K562 (cell line): ENCODE data around the gene MRPL44. TPM values are rescaled to one million over a fixed set of nuclear protein-coding genes. Genes with fewer than 3 reads are reported as not detected.

Experiments used
- ATAC-seq: fragments of 200-7000 bp; cut with Tn5 transposase; 3 replicates; pipeline ENCODE4 v1.9.1; 2020; ENCODE audit warnings: moderate library complexity
- BruUV-seq: library from RNA; stranded (reverse); fragments of 400-500 nt; replicated peaks from 2 replicates; lab custom pipeline; 2021; lab: Mats Ljungman, UMichigan
- CTCF ChIA-PET: fragments of 300-600 bp; formaldehyde crosslinking; extraction: SDS; loops from one replicate; lab custom pipeline; 2021; ENCODE audit warnings: low intra/inter-chr PET ratio; lab: Yijun Ruan, JAX
- POLR2A ChIA-PET: fragments of 300-600, 350-650 bp; sonication (Branson Sonifier 250); formaldehyde crosslinking; extraction: SDS; loops from one replicate; lab custom pipeline; 2021; ENCODE audit warnings: antibody characterized with exemption, inconsistent platforms; lab: Yijun Ruan, JAX
- DNase-seq, 4 experiments: peaks; one replicate each; pipeline versions ENCODE4 v3.0.0 to v3.0.0-alpha.2; 2011 to 2018; ENCODE audit warnings: low spot score in 3 of 4, mixed read lengths in 3 of 4; ENCODE audit errors: extremely low read depth in 1 of 4
- FAIRE-seq: peaks from 2 replicates; lab custom pipeline; 2011; peaks lifted over from hg19 to GRCh38; lab: Jason Lieb, UNC
- H2AFZ ChIP-seq: 2 replicates; pipeline ENCODE4 v1.6.0; 2011; ENCODE audit warnings: low read depth, low read length, control low read depth, inconsistent platforms
- H3K27ac ChIP-seq: fragments of 200-600 bp; 3 replicates; pipeline ENCODE4 v1.8.0; 2011; ENCODE audit warnings: low read depth, mild to moderate bottlenecking, control low read depth, inconsistent platforms, low read length, moderate library complexity, mixed read lengths; ENCODE audit errors: extremely low read depth
- H3K27me3 ChIP-seq, 2 experiments: fragments of 300-600 bp in 1 of 2; 2 replicates in 1 of 2; 3 replicates in 1 of 2; pipeline versions ENCODE4 v1.6.0 to v1.8.0; 2011; ENCODE audit warnings: inconsistent platforms in 2 of 2, low read length in 2 of 2, mild to moderate bottlenecking in 1 of 2, mixed read lengths in 1 of 2, moderate library complexity in 1 of 2; ENCODE audit not compliant: control insufficient read depth in 2 of 2, insufficient read depth in 2 of 2
- H3K36me3 ChIP-seq: fragments of 300-600 bp; 3 replicates; pipeline ENCODE4 v1.8.0; 2011; ENCODE audit warnings: mild to moderate bottlenecking, low read length, inconsistent platforms; ENCODE audit not compliant: control insufficient read depth, insufficient read depth
- H3K4me1 ChIP-seq, 2 experiments: fragments of 200-600 bp in 1 of 2; replicated peaks in 1 of 2; 2 replicates in 1 of 2; 3 replicates in 1 of 2; pipeline versions ENCODE4 v1.5.1 to v1.8.0; 2011; ENCODE audit warnings: inconsistent platforms in 2 of 2, low read length in 2 of 2, mild to moderate bottlenecking in 1 of 2, mixed read lengths in 1 of 2, moderate library complexity in 1 of 2; ENCODE audit not compliant: control insufficient read depth in 2 of 2, insufficient read depth in 2 of 2
- H3K4me2 ChIP-seq: 2 replicates; pipeline ENCODE4 v1.6.1; 2011; ENCODE audit warnings: low read length, control low read depth, inconsistent platforms, mixed read lengths; ENCODE audit not compliant: insufficient read depth
- H3K4me3 ChIP-seq: fragments of 200-600 bp; sonication (generic), shearing (Covaris generic); 2 replicates; pipeline ENCODE4 v1.5.1; 2016; ENCODE audit warnings: control low read depth, inconsistent platforms
- H3K79me2 ChIP-seq: fragments of 200-600 bp; 3 replicates; pipeline ENCODE4 v1.8.0; 2011; ENCODE audit warnings: low read length, inconsistent platforms; ENCODE audit not compliant: control insufficient read depth, insufficient read depth
- H3K9ac ChIP-seq, 2 experiments: 2 replicates each; pipeline versions ENCODE4 v1.6.0 to v1.6.1; 2011; ENCODE audit warnings: low read depth in 2 of 2, low read length in 2 of 2, control low read depth in 1 of 2, inconsistent platforms in 1 of 2, mild to moderate bottlenecking in 1 of 2, mixed read lengths in 1 of 2; ENCODE audit not compliant: insufficient read depth in 1 of 2
- H3K9me1 ChIP-seq: one replicate; pipeline ENCODE4 v1.6.0; 2011; ENCODE audit warnings: inconsistent platforms, mild to moderate bottlenecking, low read length, moderate library complexity; ENCODE audit not compliant: control insufficient read depth, insufficient read depth
- H3K9me3 ChIP-seq: replicated peaks from 2 replicates; pipeline ENCODE4 v1.5.1; 2011; ENCODE audit warnings: low read depth, low read length, inconsistent platforms; ENCODE audit not compliant: control insufficient read depth, insufficient read depth
- H4K20me1 ChIP-seq: replicated peaks from 2 replicates; pipeline ENCODE4 v1.6.1; 2011; ENCODE audit warnings: low read length, inconsistent platforms, mixed read lengths; ENCODE audit not compliant: control insufficient read depth, insufficient read depth
- HDAC8 ChIP-seq: fragments of 450-650 bp; IDR thresholded peaks from 2 replicates; pipeline ENCODE4 v1.6.1; 2016; ENCODE audit warnings: mild to moderate bottlenecking, missing genetic modification characterization, moderate library complexity, missing compliant biosample characterization
- HMG20A ChIP-seq: fragments of 450-650 bp; formaldehyde crosslinking; conservative IDR thresholded peaks from 2 replicates; pipeline ENCODE4 v1.4.0; 2020; ENCODE audit warnings: mild to moderate bottlenecking, mixed read lengths
- ZBTB40 ChIP-seq, 2 experiments: fragments of 450-650 bp in 1 of 2; sonication (generic) in 1 of 2; formaldehyde crosslinking in 1 of 2; IDR thresholded peaks; 2 replicates each; pipeline versions ENCODE4 v1.7.1 to v1.9.0; 2016 to 2022; ENCODE audit warnings: inconsistent platforms in 1 of 2, mild to moderate bottlenecking in 1 of 2, missing genetic modification reagents in 1 of 2
- ZNF316 ChIP-seq: fragments of 450-650 bp; IDR thresholded peaks from 2 replicates; pipeline ENCODE4 v1.6.1; 2016
- ZNF695 ChIP-seq: fragments of 450-650 bp; formaldehyde crosslinking; IDR thresholded peaks from 2 replicates; pipeline ENCODE4 v1.4.0; 2020; ENCODE audit warnings: mild to moderate bottlenecking, moderate library complexity
- WGBS: fragments of 100-300 bp; shearing (Covaris generic); methylation state at CpG from one replicate; pipeline ENCODE4 v1.1.6; 2016; ENCODE audit warnings: low coverage, mixed read lengths; ENCODE audit not compliant: insufficient coverage; ENCODE audit errors: missing lambda C conversion rate; 5-methylcytosine and 5-hydroxymethylcytosine counted together
- in situ Hi-C: fragments of 300-500 bp; cut with MboI; formaldehyde crosslinking; loops from 4 replicates; pipeline ENCODE4 v1.15.0; 2018; ENCODE audit warnings: inconsistent platforms, mixed read lengths
- intact Hi-C: fragments of 100-400 bp; cut with micrococcal nuclease; formaldehyde crosslinking; loops from 2 replicates; pipeline ENCODE4 v1.14.2; 2022
- polyA plus RNA-seq, 8 experiments: library from polyadenylated mRNA; depleted of rRNA in 4 of 8; stranded (reverse) in 5 of 8; unstranded in 3 of 8; fragments of >200 nt; fragmentation: Nextera tagmentation in 2 of 8; fragmentation: Illumina TruSeq in 1 of 8; extraction: Ambion mirVana in 2 of 8; extraction: Trizol in 1 of 8; gene quantifications; 2 replicates each; pipeline versions ENCODE4 v1.2.1 to v1.2.3, GENCODE V29; 2011 to 2014; ENCODE audit warnings: inconsistent platforms in 1 of 8, missing spikeins in 1 of 8
- total RNA-seq, 7 experiments: library from RNA; depleted of rRNA in 6 of 7; stranded (reverse); fragments of >200 nt in 6 of 7; fragmentation: Illumina TruSeq in 2 of 7; extraction: Trizol in 2 of 7; gene quantifications; 2 replicates each; pipeline versions ENCODE4 v1.2.1 to v1.2.3, GENCODE V29; 2011 to 2021; ENCODE audit warnings: low replicate concordance in 1 of 7

MRPL44 gene
- total and polyA plus RNA-seq, 9 of the 15 experiments (the other 6 are each of a cell fraction or from before 2014, with no cell fraction given), result 10.4 to 26.0 (median 20.2) TPM

GRCh38 chr2:223969856-223970255, 12.6 kb downstream of the MRPL44 start:
- Histone ChIP-seq H4K20me1 (no peaks in the 10 kb centered on the region), H3K4me1 (no peaks in the 10 kb centered on the region), H3K9me1 (no peaks in the 10 kb centered on the region), H3K27me3 (no peaks in the 10 kb centered on the region), H3K4me2 (no peak overlapping the region), H3K9ac (no peak overlapping the region), H3K9me3 (no peaks in the 10 kb centered on the region), H3K27ac (no peak overlapping the region), H3K79me2 (no peaks in the 10 kb centered on the region), H3K4me3 (no peak overlapping the region), H3K36me3 (peaks cover 22% of the 10 kb centered on the region), H2AFZ (no peak overlapping the region)
- ChIA-PET POLR2A (interaction anchor here (0.6 to 1.8 kb wide), 6 partner anchors 9 to 313 kb away, joined by 3 to 6 read pairs (median 4); no protein-coding TSS in a partner anchor), CTCF (interaction anchor here (0.6 to 2.7 kb wide), 7 partner anchors 10 to 808 kb away, joined by 3 to 41 read pairs (median 5); no protein-coding TSS in a partner anchor)
- FAIRE-seq (no peak), DNase-seq (no peak), ATAC-seq (peak; percentile 23; the same call in 1 of the 3 replicates)
- intact Hi-C loops, result loop anchor here (1.0 to 10.0 kb wide), 6 partner anchors 23 to 1035 kb away; no protein-coding TSS in a partner anchor
- 100% methylated on average over 1 of the region's 1 CpG for WGBS
- in situ Hi-C loops, result no loop called here
- BruUV-seq, result no TSS peak
- TF ChIP-seq HMG20A (CRISPR knock-in tag) (no peak), ZNF695 (CRISPR knock-in tag) (no peak), HDAC8 (tag) (no peak), ZBTB40 (IDR thresholded peaks at IDR 0.05) (no peak), ZBTB40 (CRISPR knock-in tag; IDR thresholded peaks at IDR 0.05) (no peak), ZNF316 (no peak)
